Fibroblast of lung (primary cell): ENCODE results near the gene RNF152. TPM values are rescaled to one million over a fixed set of nuclear protein-coding genes. Genes with fewer than 3 reads are reported as not detected.

Source experiments
- DNase-seq, 2 donors: peaks; one replicate each; pipeline versions ENCODE4 v3.0.0 to v3.0.0-alpha.2; 2010; ENCODE audit warnings: low read depth in 2 of 2
- H2AFZ ChIP-seq: 2 replicates; pipeline ENCODE4 v1.5.1; 2012; ENCODE audit warnings: low read length, control low read depth, inconsistent platforms
- H3K27ac ChIP-seq: 2 replicates; pipeline ENCODE4 v1.5.1; 2011; ENCODE audit warnings: low read length, control low read depth; ENCODE audit not compliant: insufficient read depth
- H3K27me3 ChIP-seq: 2 replicates; pipeline ENCODE4 v1.5.1; 2011; ENCODE audit warnings: mild to moderate bottlenecking, low read length; ENCODE audit not compliant: control insufficient read depth, insufficient read depth
- H3K36me3 ChIP-seq: 2 replicates; pipeline ENCODE4 v1.5.1; 2011; ENCODE audit warnings: low read length; ENCODE audit not compliant: control insufficient read depth, insufficient read depth
- H3K4me1 ChIP-seq: 2 replicates; pipeline ENCODE4 v1.5.1; 2011; ENCODE audit warnings: low read length; ENCODE audit not compliant: control insufficient read depth, insufficient read depth; ENCODE audit errors: extremely low read depth
- H3K4me2 ChIP-seq: 2 replicates; pipeline ENCODE4 v1.5.1; 2011; ENCODE audit warnings: low read length, control low read depth; ENCODE audit not compliant: insufficient read depth; ENCODE audit errors: extremely low read depth
- H3K4me3 ChIP-seq, 4 experiments: fragments of 200-600 bp in 1 of 4; sonication (generic) in 1 of 4; replicated peaks in 1 of 4; 2 replicates each; pipeline ENCODE4 v1.5.1; 2011 to 2016; ENCODE audit warnings: low read length in 4 of 4, low read depth in 3 of 4, mild to moderate bottlenecking in 3 of 4, control low read depth in 2 of 4, inconsistent platforms in 1 of 4, mixed read lengths in 1 of 4; ENCODE audit not compliant: insufficient read depth in 1 of 4; ENCODE audit errors: control extremely low read depth in 1 of 4
- H3K79me2 ChIP-seq: 2 replicates; pipeline ENCODE4 v1.5.1; 2012; ENCODE audit warnings: mild to moderate bottlenecking, low read length, inconsistent platforms; ENCODE audit not compliant: control insufficient read depth, insufficient read depth
- H3K9ac ChIP-seq: 2 replicates; pipeline ENCODE4 v1.5.1; 2011; ENCODE audit warnings: mild to moderate bottlenecking, low read length, control low read depth; ENCODE audit not compliant: insufficient read depth
- H3K9me3 ChIP-seq: 2 replicates; pipeline ENCODE4 v1.5.1; 2012; ENCODE audit warnings: low read depth, low read length; ENCODE audit not compliant: control insufficient read depth, insufficient read depth
- H4K20me1 ChIP-seq: 2 replicates; pipeline ENCODE4 v1.5.1; 2011; ENCODE audit warnings: low read length; ENCODE audit not compliant: control insufficient read depth, insufficient read depth; ENCODE audit errors: extremely low read depth
- EZH2 ChIP-seq: IDR thresholded peaks from 2 replicates; pipeline ENCODE4 v1.5.1; 2012; ENCODE audit warnings: low read length, control low read depth, mild to moderate bottlenecking; ENCODE audit errors: missing control alignments
- polyA plus RNA-seq, 2 donors: library from polyadenylated mRNA; depleted of rRNA in 1 of 2; stranded (reverse) in 1 of 2; unstranded in 1 of 2; fragments of >200 nt; gene quantifications; 2 replicates each; pipeline ENCODE4 v1.2.1, GENCODE V29; 2011 to 2012; ENCODE audit warnings: missing spikeins in 1 of 2
- total RNA-seq: library from RNA; depleted of rRNA; stranded (reverse); fragments of >200 nt; gene quantifications from 2 replicates; pipeline ENCODE4 v1.2.1, GENCODE V29; 2014
- TF ChIP-seq, protein P1 (sequence below), 2 donors: IDR thresholded peaks in 1 of 2; conservative IDR thresholded peaks in 1 of 2; 1 replicate in 1 of 2; 2 replicates in 1 of 2; pipeline ENCODE4 v1.5.1; 2011 to 2012; ENCODE audit warnings: low read length in 2 of 2, control low read depth in 1 of 2, inconsistent platforms in 1 of 2, low read depth in 1 of 2, mild to moderate bottlenecking in 1 of 2

Gene RNF152
- total and polyA plus RNA-seq, 2 donors (not counting 1 experiment from before 2014, with no cell fraction given), result 20.0 to 24.4 TPM

DNA sequence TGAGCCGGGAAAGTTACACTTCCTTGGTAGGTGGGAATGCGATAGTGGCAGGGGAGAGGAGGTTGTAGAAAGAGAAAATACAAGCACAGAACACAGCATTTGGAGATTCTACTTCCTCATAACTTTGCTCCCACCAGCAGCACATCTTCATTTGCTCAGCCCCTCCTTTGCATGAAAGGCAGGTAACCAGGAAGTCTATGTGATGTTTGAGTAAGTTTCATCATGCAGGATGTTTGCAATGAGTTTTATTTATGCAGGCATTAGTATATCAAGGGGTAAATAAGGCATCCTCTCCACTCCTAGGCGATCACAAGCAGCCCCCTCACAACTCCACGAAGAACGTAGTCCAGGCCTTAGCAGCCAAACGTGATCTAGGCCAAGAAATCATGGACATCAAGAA, 5.0 kb downstream of the RNF152 start:
- Histone ChIP-seq H3K36me3 (no peaks in the 10 kb centered on the region), H3K4me1 (peaks cover 14% of the 10 kb centered on the region), H3K27ac (no peak overlapping the region), H4K20me1 (no peaks in the 10 kb centered on the region), H3K9ac (no peak overlapping the region), H3K4me2 (no peak overlapping the region), H3K4me3 (no peak overlapping the region), H3K79me2 (peaks cover 56% of the 10 kb centered on the region), H3K9me3 (no peaks in the 10 kb centered on the region), H3K27me3 (no peaks in the 10 kb centered on the region), H2AFZ (no peak overlapping the region)
- no peak for DNase-seq
- TF ChIP-seq, protein P1, sequence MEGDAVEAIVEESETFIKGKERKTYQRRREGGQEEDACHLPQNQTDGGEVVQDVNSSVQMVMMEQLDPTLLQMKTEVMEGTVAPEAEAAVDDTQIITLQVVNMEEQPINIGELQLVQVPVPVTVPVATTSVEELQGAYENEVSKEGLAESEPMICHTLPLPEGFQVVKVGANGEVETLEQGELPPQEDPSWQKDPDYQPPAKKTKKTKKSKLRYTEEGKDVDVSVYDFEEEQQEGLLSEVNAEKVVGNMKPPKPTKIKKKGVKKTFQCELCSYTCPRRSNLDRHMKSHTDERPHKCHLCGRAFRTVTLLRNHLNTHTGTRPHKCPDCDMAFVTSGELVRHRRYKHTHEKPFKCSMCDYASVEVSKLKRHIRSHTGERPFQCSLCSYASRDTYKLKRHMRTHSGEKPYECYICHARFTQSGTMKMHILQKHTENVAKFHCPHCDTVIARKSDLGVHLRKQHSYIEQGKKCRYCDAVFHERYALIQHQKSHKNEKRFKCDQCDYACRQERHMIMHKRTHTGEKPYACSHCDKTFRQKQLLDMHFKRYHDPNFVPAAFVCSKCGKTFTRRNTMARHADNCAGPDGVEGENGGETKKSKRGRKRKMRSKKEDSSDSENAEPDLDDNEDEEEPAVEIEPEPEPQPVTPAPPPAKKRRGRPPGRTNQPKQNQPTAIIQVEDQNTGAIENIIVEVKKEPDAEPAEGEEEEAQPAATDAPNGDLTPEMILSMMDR (conservative IDR thresholded peaks at IDR 0.05 in 1 of 2, IDR thresholded peaks at IDR 0.05 in 1 of 2; ENCODE audit: low read depth in 1 of 2, low read length in 2 of 2), result no peak
- no peak for TF ChIP-seq EZH2

DNA sequence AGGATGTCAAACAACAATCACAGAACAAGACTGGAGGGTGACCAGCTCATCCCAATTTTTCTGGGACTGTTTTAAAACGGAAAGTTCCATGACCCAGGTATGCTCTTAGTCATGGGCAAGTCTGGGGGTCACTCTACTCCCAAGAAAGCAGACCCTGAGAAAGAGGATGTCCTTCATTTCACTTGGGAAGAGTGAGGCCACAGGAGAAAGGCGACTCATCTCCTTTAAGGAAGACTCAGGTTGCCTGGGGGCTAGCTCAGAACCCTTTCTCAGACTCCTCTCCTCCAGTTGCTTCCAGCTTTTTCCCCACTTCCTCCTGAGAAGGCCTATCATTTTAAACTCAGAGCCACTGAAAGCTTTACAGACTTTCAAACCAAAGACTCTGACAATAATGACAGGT, 9.3 kb downstream of the RNF152 start:
- Histone ChIP-seq H2AFZ (no peak overlapping the region), H3K4me1 (peaks cover 16% of the 10 kb centered on the region), H3K36me3 (no peaks in the 10 kb centered on the region), H3K27ac (peak overlapping the region; percentile 3), H3K4me3 (no peak overlapping the region), H3K9me3 (no peaks in the 10 kb centered on the region), H3K79me2 (peaks cover 53% of the 10 kb centered on the region), H3K4me2 (no peak overlapping the region), H4K20me1 (no peaks in the 10 kb centered on the region), H3K27me3 (no peaks in the 10 kb centered on the region), H3K9ac (no peak overlapping the region)
- DNase-seq, result no peak
- no peak for TF ChIP-seq EZH2
- TF ChIP-seq, protein P1 (conservative IDR thresholded peaks at IDR 0.05 in 1 of 2, IDR thresholded peaks at IDR 0.05 in 1 of 2; ENCODE audit: low read depth in 1 of 2, low read length in 2 of 2), result no peak

GRCh38 chr18:61882296-61883004, 10.4 kb downstream of the RNF152 start:
- peak in 1 of 2 donors; percentile 47 for DNase-seq
- H2AFZ ChIP-seq, result no peak overlapping the region
- peak overlapping the region; percentile 36 for H3K27ac ChIP-seq
- H3K27me3 ChIP-seq, result no peaks in the 10 kb centered on the region
- TF ChIP-seq, protein P1 (conservative IDR thresholded peaks at IDR 0.05 in 1 of 2, IDR thresholded peaks at IDR 0.05 in 1 of 2; ENCODE audit: low read depth in 1 of 2, low read length in 2 of 2), result no peak
- TF ChIP-seq EZH2, result no peak
- peaks cover 15% of the 10 kb centered on the region for H3K4me1 ChIP-seq
- no peaks in the 10 kb centered on the region for H3K36me3 ChIP-seq
- no peaks in the 10 kb centered on the region for H3K9me3 ChIP-seq
- H3K4me3 ChIP-seq, result no peak overlapping the region
- H3K4me2 ChIP-seq, result no peak overlapping the region
- H3K9ac ChIP-seq, result no peak overlapping the region
- H3K79me2 ChIP-seq, result peaks cover 49% of the 10 kb centered on the region
- H4K20me1 ChIP-seq, result no peaks in the 10 kb centered on the region
